ENCODE results near the gene LTK. TPM values are rescaled to one million over a fixed set of nuclear protein-coding genes. Genes with fewer than 3 reads are reported as not detected.
A peak's percentile ranks its signal among the peaks of the same experiment; 100 is the strongest.

The LTK gene
- total and polyA plus RNA-seq, 2 of the 4 experiments (the other 2 are of a cell fraction) = 0.18 to 0.62 TPM

GRCh38 chr15:41512940-41513505 is 604 bp downstream of the LTK start:
- Histone ChIP-seq H2BK15ac (ENCODE audit: low read depth, low read length) (no peak overlapping the region), H3K23ac (ENCODE audit: low read depth, low read length) (peak overlapping the region; percentile 7; the same call in 1 of the 2 replicates), H2BK20ac (ENCODE audit: low read depth, low read length) (no peak overlapping the region), H2AK5ac (ENCODE audit: low read depth, low read length) (no peak overlapping the region), H2BK5ac (ENCODE audit: low read depth, low read length, poor library complexity, severe bottlenecking) (no peak overlapping the region), H3K36me3 (ENCODE audit: control insufficient read depth, insufficient read depth, low read length) (peaks cover 14% of the 10 kb centered on the region), H3K27me3 (ENCODE audit: control insufficient read depth, insufficient read depth, low read length) (peaks cover 38% of the 10 kb centered on the region), H4K91ac (ENCODE audit: insufficient read depth, low read depth, low read length) (no peak overlapping the region), H3K4ac (ENCODE audit: low read depth, low read length) (no peak overlapping the region), H2AFZ (replicated peaks; ENCODE audit: low read length, poor library complexity) (peak overlapping the region; percentile 88), H2BK120ac (ENCODE audit: low read depth, low read length) (no peak overlapping the region), H3K9me3 (ENCODE audit: control insufficient read depth, insufficient read depth, low read length) (no peaks in the 10 kb centered on the region), H4K20me1 (ENCODE audit: insufficient read depth, low read length) (no peaks in the 10 kb centered on the region), H3K27ac (ENCODE audit: insufficient read depth, low read length) (no peak overlapping the region), H4K8ac (ENCODE audit: low read depth in 2 of 2, low read length in 2 of 2) (no peak overlapping the region), H3K14ac (replicated peaks; ENCODE audit: low read depth, low read length) (no peak overlapping the region), H3K18ac (ENCODE audit: low read depth, low read length) (no peak overlapping the region), H3K4me3 (ENCODE audit: insufficient read depth, low read depth, low read length) (peak overlapping the region; percentile 1; the same call in 1 of the 2 replicates), H3K4me2 (ENCODE audit: low read depth, low read length) (peak overlapping the region; percentile 48), H3K4me1 (ENCODE audit: control insufficient read depth, insufficient read depth, low read length) (peaks cover 8% of the 10 kb centered on the region; the same call in 1 of the 2 replicates), H4K5ac (ENCODE audit: low read depth, low read length) (no peak overlapping the region), H2AK9ac (replicated peaks; ENCODE audit: low read depth, low read length, poor library complexity) (peak overlapping the region; percentile 74), H3K79me1 (ENCODE audit: low read depth in 1 of 2, low read length in 2 of 2) (no peaks in the 10 kb centered on the region), H3K56ac (ENCODE audit: extremely low read depth, insufficient read depth, low read length) (no peak overlapping the region), H3K9ac (ENCODE audit: low read depth, low read length) (no peak overlapping the region), H3K9me1 (ENCODE audit: insufficient read depth, low read length) (no peaks in the 10 kb centered on the region; the same call in 1 of the 2 replicates)
- BruUV-seq (replicated peaks) = no TSS peak
- TF ChIP-seq CTCF (conservative IDR thresholded peaks at IDR 0.05; ENCODE audit: low read depth, low read length) = no peak
- TF ChIP-seq RFX5 (IDR thresholded peaks at IDR 0.05; ENCODE audit: low read depth, low read length) = no peak
- TF ChIP-seq RCOR1 (IDR thresholded peaks at IDR 0.05; ENCODE audit: insufficient replicate concordance, low read length) = no peak
- no peak for TF ChIP-seq SMC3 (IDR thresholded peaks at IDR 0.05; ENCODE audit: low read depth, low read length)
- TF ChIP-seq RAD21 (IDR thresholded peaks at IDR 0.05; ENCODE audit: low read length) = no peak
- no peak for TF ChIP-seq NFE2L2 (IDR thresholded peaks at IDR 0.05; ENCODE audit: low read depth, low read length)
- TF ChIP-seq ELK1 (IDR thresholded peaks at IDR 0.05; ENCODE audit: borderline replicate concordance, low read depth, low read length) = no peak
- TF ChIP-seq BHLHE40 (IDR thresholded peaks at IDR 0.05; ENCODE audit: low read depth, low read length) = no peak
- TF ChIP-seq CHD1 (IDR thresholded peaks at IDR 0.05; ENCODE audit: low read depth, low read length) = no peak
- no peak for TF ChIP-seq CEBPB (IDR thresholded peaks at IDR 0.05; ENCODE audit: low read depth, low read length)
- TF ChIP-seq MAFK (IDR thresholded peaks at IDR 0.05; ENCODE audit: low read depth, low read length) = no peak
- TF ChIP-seq MAZ (IDR thresholded peaks at IDR 0.05; ENCODE audit: borderline replicate concordance, low read depth, low read length) = no peak
- ChIA-PET CTCF (no interaction called here), POLR2A (ENCODE audit: unreplicated experiment) (no interaction called here)
- ATAC-seq (ENCODE audit: low read depth) = peak; percentile 48
- in situ Hi-C loops (cut with MboI; ENCODE audit: low sequenced_read_pairs) (no loop called here), intact Hi-C loops (cut with micrococcal nuclease) (no loop called here), dilution Hi-C loops (cut with HindIII; ENCODE audit: low sequenced_read_pairs, unreplicated experiment) (no loop called here)
- DNase-seq = no peak
- 9% methylated on average over 20 of the region's 40 CpGs; no CpG with 5 or more reads in 1 of the 2 experiments for whole genome bisulfite sequencing, 2 experiments (ENCODE audit: extremely low coverage in 2 of 2, insufficient read length in 1 of 2)

Measured in IMR-90 (cell line).